Esophagus muscularis mucosa (tissue), 4 donors: ENCODE data around the gene CACNB4. TPM values are rescaled to one million over a fixed set of nuclear protein-coding genes. Genes with fewer than 3 reads are reported as not detected.

Experiments
- DNase-seq: peaks from one replicate; pipeline ENCODE4 v3.0.0-alpha.2; 2017; ENCODE audit errors: extremely low spot score
- H3K27ac ChIP-seq, 4 donors: fragments of 200-600 bp; sonication (generic); replicated peaks in 1 of 4; 1 replicate in 3 of 4; 2 replicates in 1 of 4; pipeline ENCODE4 v1.5.1; 2016 to 2019; ENCODE audit warnings: mild to moderate bottlenecking in 1 of 4
- H3K27me3 ChIP-seq, 4 donors: fragments of 200-600 bp; sonication (generic); one replicate each; pipeline versions ENCODE4 v1.5.1 to v1.6.0; 2016 to 2019
- H3K36me3 ChIP-seq, 4 donors: fragments of 200-600 bp; sonication (generic); one replicate each; pipeline ENCODE4 v1.5.1; 2016 to 2019
- H3K4me1 ChIP-seq, 4 donors: fragments of 200-600 bp; sonication (generic); one replicate each; pipeline ENCODE4 v1.5.1; 2016 to 2019
- H3K4me3 ChIP-seq, 4 donors: fragments of 200-600 bp; sonication (generic); 1 replicate in 2 of 4; 2 replicates in 2 of 4; pipeline ENCODE4 v1.5.1; 2016 to 2019; ENCODE audit warnings: mild to moderate bottlenecking in 4 of 4, moderate library complexity in 1 of 4
- H3K9me3 ChIP-seq, 4 donors: fragments of 200-600 bp; sonication (generic); 1 replicate in 3 of 4; 2 replicates in 1 of 4; pipeline ENCODE4 v1.5.1; 2016 to 2019
- CTCF ChIP-seq, 3 experiments: fragments of 200-600 bp in 2 of 3; fragments of 450-650 bp in 1 of 3; sonication (generic) in 2 of 3; IDR thresholded peaks; one replicate each; pipeline ENCODE4 v1.5.1; 2017 to 2019; ENCODE audit warnings: antibody characterized with exemption in 3 of 3, mild to moderate bottlenecking in 2 of 3, moderate library complexity in 1 of 3
- EP300 ChIP-seq: sonication (generic); formaldehyde crosslinking; IDR thresholded peaks from one replicate; pipeline ENCODE4 v1.6.1; 2017; ENCODE audit warnings: antibody characterized with exemption
- POLR2A ChIP-seq: fragments of 450-650 bp; IDR thresholded peaks from one replicate; pipeline ENCODE4 v1.6.1; 2017; ENCODE audit warnings: antibody characterized with exemption, moderate library complexity, mild to moderate bottlenecking, low read depth
- POLR2AphosphoS5 ChIP-seq, 2 donors: sonication (generic); formaldehyde crosslinking; IDR thresholded peaks; one replicate each; pipeline ENCODE4 v1.6.1; 2017; ENCODE audit warnings: antibody characterized with exemption in 2 of 2
- WGBS: methylation state at CpG from one replicate; pipeline ENCODE4 v1.1.5; 2018; 5-methylcytosine and 5-hydroxymethylcytosine counted together
- intact Hi-C: fragments of 100-400 bp; cut with DNase I; formaldehyde crosslinking; loops from one replicate; pipeline ENCODE4 v1.15.1; 2023
- total RNA-seq, 4 donors: library from RNA; depleted of rRNA; stranded (reverse); fragments of >200 nt; gene quantifications; one replicate each; pipeline versions ENCODE4 v1.1.0 to v1.2.1, GENCODE V29; 2016

The CACNB4 gene
- total RNA-seq, 4 donors from 2014 or later = 1.7 to 3.5 (median 2.3) TPM

GRCh38 chr2:152047824-152048471 is 50.9 kb downstream of the CACNB4 start:
- WGBS = 54% methylated on average over 6 of the region's 6 CpGs

GRCh38 chr2:152046940-152047339 is 51.9 kb downstream of the CACNB4 start:
- no peak for TF ChIP-seq POLR2AphosphoS5 (IDR thresholded peaks at IDR 0.05)
- no peak for TF ChIP-seq CTCF (IDR thresholded peaks at IDR 0.05)
- no peak for TF ChIP-seq EP300
- no peak for TF ChIP-seq POLR2A
- DNase-seq = no peak
- 75% methylated on average over 4 of the region's 4 CpGs for WGBS
- Histone ChIP-seq H3K9me3 (no peaks in the 10 kb centered on the region), H3K4me3 (no peak overlapping the region), H3K36me3 (no peaks in the 10 kb centered on the region), H3K4me1 (peaks cover 0 to 4% (median 0%) of the 10 kb centered on the region in 4 donors), H3K27me3 (no peaks in the 10 kb centered on the region), H3K27ac (no peak overlapping the region)
- intact Hi-C loops = loop anchor here (5.0 kb wide), 1 partner anchor 120 kb away; no protein-coding TSS in a partner anchor

More at GRCh38 chr2:152047824-152048471, 50.9 kb downstream of the CACNB4 start:
- no peaks in the 10 kb centered on the region for H3K36me3 ChIP-seq
- intact Hi-C loops = loop anchor here (5.0 kb wide), 1 partner anchor 119 kb away; no protein-coding TSS in a partner anchor
- no peak for DNase-seq
- no peaks in the 10 kb centered on the region for H3K9me3 ChIP-seq
- no peaks in the 10 kb centered on the region for H3K27me3 ChIP-seq
- no peak overlapping the region for H3K27ac ChIP-seq
- TF ChIP-seq POLR2A (no peak), POLR2AphosphoS5 (IDR thresholded peaks at IDR 0.05) (no peak), EP300 (no peak), CTCF (IDR thresholded peaks at IDR 0.05) (peak in 1 of 3 experiments; percentile 16)
- H3K4me3 ChIP-seq = no peak overlapping the region
- H3K4me1 ChIP-seq = no peaks in the 10 kb centered on the region

GRCh38 chr2:152042636-152043615 is 55.9 kb downstream of the CACNB4 start:
- TF ChIP-seq EP300 (no peak), POLR2AphosphoS5 (IDR thresholded peaks at IDR 0.05) (no peak), CTCF (IDR thresholded peaks at IDR 0.05) (no peak), POLR2A (no peak)
- intact Hi-C loops = no loop called here
- Histone ChIP-seq H3K27ac (no peak overlapping the region), H3K4me1 (peaks cover 9 to 32% (median 11%) of the 10 kb centered on the region in 4 donors), H3K27me3 (no peaks in the 10 kb centered on the region), H3K4me3 (no peak overlapping the region), H3K9me3 (no peaks in the 10 kb centered on the region), H3K36me3 (no peaks in the 10 kb centered on the region)
- WGBS = 84% methylated on average over 16 of the region's 16 CpGs
- DNase-seq = no peak

- intact Hi-C loops = loop anchor here (5.0 to 10.0 kb wide), 4 partner anchors 59 to 596 kb away; partner anchors contain the start of gene CACNB4
- no peaks in the 10 kb centered on the region for H3K9me3 ChIP-seq
- TF ChIP-seq CTCF (IDR thresholded peaks at IDR 0.05) (no peak), POLR2AphosphoS5 (IDR thresholded peaks at IDR 0.05) (peak in 1 of 2 donors; percentile 39)
- peaks cover 14 to 46% (median 19%) of the 10 kb centered on the region in 4 donors for H3K4me1 ChIP-seq
- peak overlapping the region; percentile 1 to 32 (median 26) for H3K27ac ChIP-seq
- no peaks in the 10 kb centered on the region for H3K27me3 ChIP-seq
- no peak for DNase-seq
- 68% methylated on average over 4 of the region's 5 CpGs for WGBS
- no peak overlapping the region for H3K4me3 ChIP-seq
- no peaks in the 10 kb centered on the region for H3K36me3 ChIP-seq
These were observed 60.3 kb downstream of the CACNB4 start for GRCh38 chr2:152038441-152038958.
